Measurements from ENCODE around the gene KRTAP22-2. TPM values are rescaled to one million over a fixed set of nuclear protein-coding genes. Genes with fewer than 3 reads are reported as not detected.

KRTAP22-2 gene
- not detected for total RNA-seq

DNA sequence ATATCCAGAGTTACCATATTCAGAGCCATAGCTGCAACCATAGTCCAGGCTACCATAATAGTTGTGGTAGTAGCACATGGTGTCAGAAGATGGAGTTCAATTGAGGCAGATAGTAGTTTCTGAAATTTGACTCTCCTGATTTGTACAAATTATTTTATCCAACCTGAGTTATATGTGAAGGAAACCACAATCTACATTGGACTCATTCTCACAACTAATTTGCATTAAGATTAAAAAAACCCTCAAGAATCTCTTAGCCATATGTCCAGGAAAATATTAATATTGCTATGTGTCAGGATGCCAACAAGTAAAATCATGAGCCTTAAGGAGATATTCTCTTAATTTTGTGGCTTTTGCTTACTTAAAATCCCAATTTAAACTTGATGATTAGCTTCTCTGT, at the start of gene KRTAP22-2:
KRTAP22-2 (minus strand) TSS at position 101 of the 400 bp plus-strand sequence.

DNA sequence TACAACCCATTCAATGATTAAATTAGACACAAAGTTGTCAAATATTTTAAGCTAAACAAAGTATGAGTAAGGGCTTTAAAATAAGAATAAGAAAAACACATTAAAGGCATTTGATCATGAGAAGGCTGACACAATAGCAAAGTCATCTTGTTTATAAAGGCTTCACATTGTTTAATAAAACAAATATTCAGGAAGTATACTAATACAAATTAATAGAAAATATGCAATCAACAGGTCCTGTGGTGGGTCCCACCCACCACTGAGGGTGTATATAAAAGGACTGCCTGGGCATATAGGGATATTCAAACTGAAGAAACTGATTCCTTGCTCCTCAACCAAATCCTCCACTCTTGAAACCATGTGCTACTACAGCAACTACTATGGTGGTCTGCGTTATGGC, 44.7 kb upstream of the KRTAP22-2 start, which contains the start of gene KRTAP20-2:
KRTAP20-2 (plus strand) TSS at position 301 of the 400 bp plus-strand sequence; CDS start at position 359, 58 bp downstream.

DNA sequence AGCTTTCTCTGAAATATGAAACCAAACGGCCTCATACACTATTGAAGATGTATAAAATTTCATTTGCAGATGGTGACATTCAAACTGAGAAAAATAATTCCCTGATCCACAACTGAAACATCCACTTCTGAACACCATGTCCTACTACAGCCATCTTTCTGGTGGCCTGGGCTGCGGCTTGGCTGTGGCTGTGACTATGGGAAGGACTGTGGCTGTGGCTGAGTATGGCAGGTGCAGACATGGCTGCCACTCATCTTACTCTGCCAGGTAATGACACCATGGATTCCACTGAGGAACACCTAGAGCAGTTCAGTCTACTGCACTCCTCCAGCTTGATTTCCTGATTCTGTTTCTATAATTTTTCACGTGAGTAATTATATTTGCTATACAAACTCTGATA, 30.3 kb upstream of the KRTAP22-2 start, which contains the start of gene KRTAP20-4:
KRTAP20-4 (plus strand) TSS at position 106 of the 400 bp plus-strand sequence.

DNA sequence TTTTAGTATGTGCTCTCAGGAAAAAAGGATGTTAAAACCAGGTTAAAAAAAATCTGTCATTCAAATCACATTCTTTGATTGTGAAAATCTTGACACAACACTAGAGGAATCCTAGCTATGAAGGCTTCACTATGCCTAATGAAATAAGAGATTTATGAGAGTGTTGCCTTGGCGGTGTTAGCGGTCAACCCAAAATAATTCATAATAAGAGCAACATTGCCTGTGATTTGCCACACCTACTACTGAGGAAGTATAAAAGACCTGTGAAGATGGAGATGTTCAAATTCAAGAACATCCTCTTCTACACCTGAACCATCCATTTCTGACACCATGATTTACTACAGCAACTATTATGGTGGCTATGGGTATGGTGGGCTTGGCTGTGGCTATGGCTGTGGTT, 25.9 kb upstream of the KRTAP22-2 start, which contains the start of gene KRTAP20-1:
KRTAP20-1 (plus strand) TSS at position 301 of the 400 bp plus-strand sequence; CDS start at position 331, 30 bp downstream.

DNA sequence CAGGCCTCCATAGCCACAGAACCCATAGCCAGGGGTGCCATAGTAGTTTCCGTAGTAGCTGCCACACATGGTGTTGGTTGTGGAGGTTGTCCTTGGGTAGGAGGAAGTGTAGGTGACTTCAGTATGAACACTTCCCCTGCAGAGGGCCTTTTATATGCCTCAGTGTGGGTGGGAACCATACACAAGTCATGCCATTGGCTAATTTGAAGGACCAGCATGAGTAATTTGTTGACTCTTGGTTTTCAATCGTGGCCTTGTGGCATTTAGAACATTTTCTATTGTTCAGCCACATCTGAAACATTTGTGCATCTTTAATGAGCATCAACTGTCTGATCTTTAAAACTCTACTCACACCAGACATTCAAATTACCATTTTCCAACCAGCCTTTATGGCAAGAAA, 23.6 kb upstream of the KRTAP22-2 start, which contains the start of gene KRTAP6-1:
KRTAP6-1 (minus strand) TSS at position 95 of the 400 bp plus-strand sequence; CDS start at position 69, 26 bp downstream.

DNA sequence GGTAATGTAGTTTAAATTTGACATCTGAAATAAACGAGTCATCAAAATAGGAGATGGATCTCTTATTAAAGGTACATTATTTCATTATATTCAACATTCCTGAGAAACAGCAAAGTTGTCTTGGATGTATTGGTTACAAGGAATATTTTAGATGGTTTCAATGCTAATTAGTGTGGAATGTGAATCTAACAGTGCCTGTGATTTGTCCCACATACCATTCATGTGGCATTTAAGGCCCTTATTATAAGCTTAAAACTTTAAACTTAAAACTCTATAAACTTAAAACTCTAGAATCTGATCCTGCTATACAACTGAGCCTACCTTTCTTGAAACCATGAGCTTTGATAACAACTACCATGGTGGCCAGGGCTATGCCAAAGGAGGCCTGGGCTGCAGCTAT, 10.6 kb upstream of the KRTAP22-2 start, which contains the start of gene KRTAP22-1:
KRTAP22-1 (plus strand) TSS at position 301 of the 400 bp plus-strand sequence.

DNA sequence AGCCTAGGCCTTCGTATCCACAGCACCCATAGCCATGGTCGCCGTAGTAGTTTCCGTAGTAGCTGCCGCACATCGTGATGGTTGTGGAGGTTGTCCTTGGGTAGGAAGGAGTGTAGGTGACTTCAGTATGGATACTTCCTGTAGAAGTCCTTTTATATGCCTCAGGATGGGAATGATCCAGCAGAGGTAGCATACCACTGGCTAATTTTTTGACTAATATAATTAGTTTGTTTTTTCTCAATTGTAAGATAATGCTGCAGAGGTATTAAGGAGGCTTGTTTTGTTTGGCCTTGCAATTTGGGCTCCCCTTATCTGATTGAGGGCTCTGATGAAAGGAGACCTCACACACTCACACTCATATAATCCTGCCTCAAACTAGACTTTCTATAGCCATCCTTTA, 8.6 kb upstream of the KRTAP22-2 start, which contains the start of gene KRTAP6-2:
KRTAP6-2 (minus strand) TSS at position 101 of the 400 bp plus-strand sequence; CDS start at position 73, 28 bp downstream.

DNA sequence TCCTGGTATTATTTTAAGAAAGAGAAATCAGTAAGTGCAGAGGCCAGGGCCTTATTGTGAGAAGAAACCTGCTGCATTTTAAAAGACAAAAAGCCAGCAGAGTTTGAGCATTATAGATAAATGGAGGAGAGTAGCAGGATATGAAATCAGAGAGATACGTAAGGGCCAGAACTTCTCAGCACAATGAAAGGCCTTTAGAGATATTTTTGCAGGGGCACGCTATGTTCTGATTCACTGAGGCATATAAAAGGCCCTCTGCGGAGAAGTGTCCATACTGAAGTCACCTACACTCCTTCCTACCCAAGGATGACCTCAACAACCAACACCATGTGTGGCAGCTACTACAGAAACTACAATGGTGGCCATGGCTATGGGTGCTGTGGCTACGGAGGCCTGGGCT, 1.9 kb upstream of the KRTAP22-2 start, which contains the start of gene KRTAP6-3:
KRTAP6-3 (plus strand) TSS at position 301 of the 400 bp plus-strand sequence; CDS start at position 307, 6 bp downstream.

DNA sequence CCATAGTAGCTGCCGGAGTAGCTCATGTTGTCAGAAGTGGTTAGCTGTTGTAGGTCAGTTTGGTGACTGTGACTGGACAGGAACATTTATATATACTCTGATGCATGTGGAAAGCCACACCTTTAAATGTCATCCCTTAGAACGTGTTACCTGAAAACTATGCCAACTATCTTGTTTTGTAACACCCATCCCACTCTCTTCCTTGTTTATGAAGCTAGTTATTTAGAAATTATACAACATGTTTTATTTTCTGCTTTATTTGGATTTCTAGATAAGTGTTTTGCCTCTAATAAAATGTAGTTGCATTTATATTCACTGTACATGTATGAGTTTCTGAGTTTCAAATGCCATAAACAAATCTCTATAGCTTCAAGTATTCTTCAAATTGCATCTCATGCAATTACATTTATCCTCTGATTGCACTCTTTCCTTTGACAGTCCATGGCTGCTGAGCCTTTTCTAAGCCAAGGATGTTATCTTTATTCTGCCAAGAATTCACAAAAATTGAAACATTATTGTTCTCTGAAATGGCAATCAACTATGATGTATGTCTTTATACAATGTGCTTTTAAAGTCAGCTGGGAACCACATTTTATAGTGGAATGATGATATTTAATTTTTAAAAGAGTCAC, 28.8 kb downstream of the KRTAP22-2 start, which contains the start of gene KRTAP19-7:
KRTAP19-7 (minus strand) TSS at position 51 of the 632 bp plus-strand sequence; CDS start at position 26, 25 bp downstream.

DNA sequence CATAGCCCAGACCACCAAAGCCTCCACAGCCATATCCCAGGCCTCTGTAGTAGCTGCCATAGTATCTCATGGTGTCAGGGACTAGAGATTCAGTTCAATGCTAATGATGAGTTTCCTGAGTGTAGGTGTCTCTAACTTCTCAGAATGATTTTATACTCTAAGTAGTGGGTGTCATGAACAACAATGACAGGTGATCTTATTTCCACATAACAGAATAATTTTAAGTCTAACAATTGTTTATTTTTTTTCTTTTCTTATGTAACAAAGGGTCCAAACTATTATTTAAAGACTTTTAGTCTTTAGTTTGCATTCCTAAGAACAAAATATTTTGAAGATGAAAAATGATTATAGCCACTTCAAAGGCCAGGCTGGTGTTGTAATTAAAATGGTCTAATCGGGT, 48.4 kb downstream of the KRTAP22-2 start, which contains the start of gene KRTAP19-6:
KRTAP19-6 (minus strand) TSS at position 101 of the 400 bp plus-strand sequence; CDS start at position 70, 31 bp downstream.

Small RNA genes lying within 50 kb of the gene (small RNA-seq; reads per million reads assigned to genes)
- gene KRTAP20-1 (ENCODE audit: low replicate concordance) (not detected), gene KRTAP20-4 (ENCODE audit: low replicate concordance) (not detected), gene KRTAP22-1 (ENCODE audit: low replicate concordance) (not detected), gene KRTAP22-2 (ENCODE audit: low replicate concordance) (not detected)

Other genes with a start within 250 kb of the KRTAP22-2 start
- gene KRTAP23-1, start 241.8 kb downstream of the KRTAP22-2 start, total RNA-seq: not detected
- gene KRTAP13-2, start 218.1 kb downstream of the KRTAP22-2 start, total RNA-seq: not detected
- gene KRTAP13-1, start 194.4 kb downstream of the KRTAP22-2 start, total RNA-seq: not detected
- gene KRTAP13-3, start 164.5 kb downstream of the KRTAP22-2 start, total RNA-seq: not detected
- gene KRTAP13-4, start 160.2 kb downstream of the KRTAP22-2 start, total RNA-seq: not detected
- not detected for gene KRTAP15-1, start 150.1 kb downstream of the KRTAP22-2 start, total RNA-seq
- not detected for gene KRTAP19-1, start 110.0 kb downstream of the KRTAP22-2 start, total RNA-seq
- not detected for gene KRTAP19-2, start 103.0 kb downstream of the KRTAP22-2 start, total RNA-seq
- gene KRTAP19-3, start 98.4 kb downstream of the KRTAP22-2 start, total RNA-seq: not detected
- not detected for gene KRTAP19-4, start 93.2 kb downstream of the KRTAP22-2 start, total RNA-seq
- not detected for gene KRTAP19-5, start 88.3 kb downstream of the KRTAP22-2 start, total RNA-seq
- gene KRTAP19-6, start 48.5 kb downstream of the KRTAP22-2 start, total RNA-seq: not detected
- not detected for gene KRTAP19-7, start 29.1 kb downstream of the KRTAP22-2 start, total RNA-seq
- not detected for gene KRTAP6-3, start 2.0 kb upstream of the KRTAP22-2 start, total RNA-seq
- gene KRTAP6-2, start 8.5 kb upstream of the KRTAP22-2 start, total RNA-seq: not detected
- gene KRTAP22-1, start 10.7 kb upstream of the KRTAP22-2 start, total RNA-seq: not detected
- gene KRTAP6-1, start 23.5 kb upstream of the KRTAP22-2 start, total RNA-seq: not detected
- gene KRTAP20-1, start 26.0 kb upstream of the KRTAP22-2 start, total RNA-seq: not detected
- gene KRTAP20-4, start 30.2 kb upstream of the KRTAP22-2 start, total RNA-seq: not detected
- not detected for gene KRTAP20-2, start 44.8 kb upstream of the KRTAP22-2 start, total RNA-seq
- not detected for gene KRTAP20-3, start 52.5 kb upstream of the KRTAP22-2 start, total RNA-seq
- gene KRTAP21-3, start 128.4 kb upstream of the KRTAP22-2 start, total RNA-seq: not detected
- gene KRTAP21-2, start 156.9 kb upstream of the KRTAP22-2 start, total RNA-seq: not detected
- not detected for gene KRTAP21-1, start 165.0 kb upstream of the KRTAP22-2 start, total RNA-seq
- not detected for gene KRTAP8-1, start 222.9 kb upstream of the KRTAP22-2 start, total RNA-seq
- gene KRTAP7-1, start 239.4 kb upstream of the KRTAP22-2 start, total RNA-seq: not detected

Measured in parietal lobe (tissue), 2 donors.